ENCODE results near the gene MYO1E.
"Not testable (repeated sequence)": the region's sequence is repeated elsewhere in the genome, so short reads cannot be mapped to it uniquely, and the experiment has no call there.

The MYO1E gene

GRCh38 chr15:59387196-59387878, 14.7 kb upstream of the MYO1E start:
- not testable (repeated sequence) for DNase-seq (ENCODE audit: low read depth in 2 of 2)

GRCh38 chr15:59385171-59385570, 12.5 kb upstream of the MYO1E start:
- DNase-seq (ENCODE audit: low read depth in 2 of 2) = no peak

GRCh38 chr15:59384507-59384906, 11.8 kb upstream of the MYO1E start:
- DNase-seq (ENCODE audit: low read depth in 2 of 2) = no peak

GRCh38 chr15:59380902-59381610, 8.4 kb upstream of the MYO1E start:
- DNase-seq (ENCODE audit: low read depth in 2 of 2) = no peak

- no peak for DNase-seq (ENCODE audit: low read depth in 2 of 2)
Measured at GRCh38 chr15:59379531-59379930, 6.9 kb upstream of the MYO1E start.

- no peak for DNase-seq (ENCODE audit: low read depth in 2 of 2)
Measured at GRCh38 chr15:59378855-59379254, 6.2 kb upstream of the MYO1E start.

GRCh38 chr15:59377924-59378323, 5.3 kb upstream of the MYO1E start:
- DNase-seq (ENCODE audit: low read depth in 2 of 2) = no peak

GRCh38 chr15:59376733-59377132, 4.1 kb upstream of the MYO1E start:
- DNase-seq (ENCODE audit: low read depth in 2 of 2) = no peak

GRCh38 chr15:59373215-59373614, 544 bp upstream of the MYO1E start:
- no peak for DNase-seq (ENCODE audit: low read depth in 2 of 2)

GRCh38 chr15:59371458-59372351, 966 bp downstream of the MYO1E start:
- DNase-seq (ENCODE audit: low read depth in 2 of 2) = no peak

GRCh38 chr15:59369597-59369996, 3.1 kb downstream of the MYO1E start:
- no peak for DNase-seq (ENCODE audit: low read depth in 2 of 2)

- DNase-seq (ENCODE audit: low read depth in 2 of 2) = no peak
Measured at GRCh38 chr15:59367022-59367451, 5.6 kb downstream of the MYO1E start.

- DNase-seq (ENCODE audit: low read depth in 2 of 2) = no peak
Measured at GRCh38 chr15:59366333-59367021, 6.2 kb downstream of the MYO1E start.

GRCh38 chr15:59364248-59364647, 8.4 kb downstream of the MYO1E start:
- DNase-seq (ENCODE audit: low read depth in 2 of 2) = no peak

GRCh38 chr15:59362331-59362730, 10.3 kb downstream of the MYO1E start:
- DNase-seq (ENCODE audit: low read depth in 2 of 2) = no peak

GRCh38 chr15:59360896-59361295, 11.8 kb downstream of the MYO1E start:
- DNase-seq (ENCODE audit: low read depth in 2 of 2) = no peak

GRCh38 chr15:59360305-59360704, 12.4 kb downstream of the MYO1E start:
- DNase-seq (ENCODE audit: low read depth in 2 of 2) = no peak

GRCh38 chr15:59355730-59356129, 16.9 kb downstream of the MYO1E start:
- no peak for DNase-seq (ENCODE audit: low read depth in 2 of 2)

- no peak for DNase-seq (ENCODE audit: low read depth in 2 of 2)
Measured at GRCh38 chr15:59354417-59355031, 18.1 kb downstream of the MYO1E start.

- DNase-seq (ENCODE audit: low read depth in 2 of 2) = no peak
Measured at GRCh38 chr15:59353994-59354416, 18.7 kb downstream of the MYO1E start.

GRCh38 chr15:59352683-59353082, 20.0 kb downstream of the MYO1E start:
- DNase-seq (ENCODE audit: low read depth in 2 of 2) = no peak
